ENCODE results near the gene MYORG. TPM values are rescaled to one million over a fixed set of nuclear protein-coding genes. Genes with fewer than 3 reads are reported as not detected.
A peak's percentile ranks its signal among the peaks of the same experiment; 100 is the strongest.

The MYORG gene
- total RNA-seq, 1 experiment from 2014 or later, result 5.6 TPM

GRCh38 chr9:34403554-34404380 lies 27.1 kb upstream of the MYORG start:
- Histone ChIP-seq H4K5ac (ENCODE audit: insufficient read length, low read depth, low read length) (no peak overlapping the region), H2BK12ac (ENCODE audit: insufficient read length, low read depth, low read length) (no peak overlapping the region), H3K23me2 (ENCODE audit: insufficient read length, low read depth, low read length, poor library complexity, severe bottlenecking) (no peaks in the 10 kb centered on the region), H3K18ac (ENCODE audit: insufficient read length, low read depth, low read length) (no peak overlapping the region), H3K4me2 (ENCODE audit: insufficient read depth, insufficient read length, low read length) (no peak overlapping the region), H3K9ac (ENCODE audit: extremely low read depth, insufficient read length, low read length) (no peak overlapping the region), H3K27ac (ENCODE audit: insufficient read length, low read depth, low read length) (no peak overlapping the region), H2AK5ac (ENCODE audit: insufficient read length, low read length) (no peak overlapping the region), H3K23ac (ENCODE audit: insufficient read length, low read depth, low read length) (no peak overlapping the region), H3K4ac (ENCODE audit: low read depth, low read length) (no peak overlapping the region), H2BK5ac (ENCODE audit: insufficient read length, low read length) (no peak overlapping the region), H4K91ac (ENCODE audit: insufficient read length, low read depth, low read length) (no peak overlapping the region), H3K56ac (ENCODE audit: insufficient read length, low read depth, low read length) (no peak overlapping the region), H4K20me1 (ENCODE audit: control insufficient read depth, insufficient read depth, insufficient read length) (no peaks in the 10 kb centered on the region), H4K8ac (replicated peaks; ENCODE audit: insufficient read length, low read depth, low read length) (no peak overlapping the region), H3T11ph (ENCODE audit: low read length) (no peak overlapping the region), H3K27me3 (ENCODE audit: insufficient read depth, low read length) (no peaks in the 10 kb centered on the region), H3K79me1 (ENCODE audit: insufficient read depth, low read depth, low read length, poor library complexity, severe bottlenecking) (no peaks in the 10 kb centered on the region), H2BK20ac (ENCODE audit: low read depth, low read length, poor library complexity, severe bottlenecking) (no peak overlapping the region), H2BK15ac (ENCODE audit: low read depth, low read length) (no peak overlapping the region), H2BK120ac (ENCODE audit: low read depth, low read length, poor library complexity, severe bottlenecking) (no peak overlapping the region), H3K14ac (ENCODE audit: insufficient read depth, low read length) (no peak overlapping the region), H3K4me1 (ENCODE audit: insufficient read depth, low read length) (no peaks in the 10 kb centered on the region), H2AFZ (ENCODE audit: low read length) (no peak overlapping the region), H3K79me2 (ENCODE audit: insufficient read depth, low read length) (no peaks in the 10 kb centered on the region), H3K9me3 (ENCODE audit: control insufficient read depth, low read depth, low read length) (no peaks in the 10 kb centered on the region)
- H3K9me3 Mint-ChIP-seq, result no peaks in the 10 kb centered on the region
- peak; percentile 67 for DNase-seq
- no peak overlapping the region for H3K4me3 Mint-ChIP-seq
- TF ChIP-seq, protein P1, sequence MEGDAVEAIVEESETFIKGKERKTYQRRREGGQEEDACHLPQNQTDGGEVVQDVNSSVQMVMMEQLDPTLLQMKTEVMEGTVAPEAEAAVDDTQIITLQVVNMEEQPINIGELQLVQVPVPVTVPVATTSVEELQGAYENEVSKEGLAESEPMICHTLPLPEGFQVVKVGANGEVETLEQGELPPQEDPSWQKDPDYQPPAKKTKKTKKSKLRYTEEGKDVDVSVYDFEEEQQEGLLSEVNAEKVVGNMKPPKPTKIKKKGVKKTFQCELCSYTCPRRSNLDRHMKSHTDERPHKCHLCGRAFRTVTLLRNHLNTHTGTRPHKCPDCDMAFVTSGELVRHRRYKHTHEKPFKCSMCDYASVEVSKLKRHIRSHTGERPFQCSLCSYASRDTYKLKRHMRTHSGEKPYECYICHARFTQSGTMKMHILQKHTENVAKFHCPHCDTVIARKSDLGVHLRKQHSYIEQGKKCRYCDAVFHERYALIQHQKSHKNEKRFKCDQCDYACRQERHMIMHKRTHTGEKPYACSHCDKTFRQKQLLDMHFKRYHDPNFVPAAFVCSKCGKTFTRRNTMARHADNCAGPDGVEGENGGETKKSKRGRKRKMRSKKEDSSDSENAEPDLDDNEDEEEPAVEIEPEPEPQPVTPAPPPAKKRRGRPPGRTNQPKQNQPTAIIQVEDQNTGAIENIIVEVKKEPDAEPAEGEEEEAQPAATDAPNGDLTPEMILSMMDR (conservative IDR thresholded peaks at IDR 0.05), result peak; percentile 98
- H3K27ac Mint-ChIP-seq, result no peak overlapping the region
- H3K27me3 Mint-ChIP-seq (ENCODE audit: low read depth), result no peaks in the 10 kb centered on the region
- H3K36me3 Mint-ChIP-seq (ENCODE audit: insufficient read depth in 1 of 3, low read depth in 3 of 3), result no peaks in the 10 kb centered on the region; a peak in 1 of 7 replicates
- H3K4me1 Mint-ChIP-seq, result no peaks in the 10 kb centered on the region

Data from H9 (cell line).